H1 (cell line): ENCODE data around the gene BAK1. TPM values are rescaled to one million over a fixed set of nuclear protein-coding genes. Genes with fewer than 3 reads are reported as not detected.
"Not testable (repeated sequence)": the region's sequence is repeated elsewhere in the genome, so short reads cannot be mapped to it uniquely, and the experiment has no call there.

Experiments used
- CTCF ChIA-PET: fragments of 300-600 bp; sonication (Branson Sonifier 250); formaldehyde crosslinking; loops from one replicate; lab custom pipeline; 2021; ENCODE audit not compliant: partially characterized antibody; lab: Charles Lee
- POLR2A ChIA-PET: fragments of 300-600 bp; sonication (Branson Sonifier 250); formaldehyde crosslinking; loops from one replicate; lab custom pipeline; 2021; ENCODE audit warnings: inconsistent platforms; ENCODE audit not compliant: partially characterized antibody; lab: Charles Lee
- DNase-seq, 2 experiments: peaks; one replicate each; pipeline versions ENCODE4 v3.0.0 to v3.0.0-alpha.2; 2010 to 2022; ENCODE audit warnings: low spot score in 2 of 2, low read depth in 1 of 2, mixed read lengths in 1 of 2
- FAIRE-seq: peaks from 2 replicates; lab custom pipeline; 2011; peaks lifted over from hg19 to GRCh38; lab: Jason Lieb, UNC
- H2AFZ ChIP-seq: 2 replicates; pipeline ENCODE4 v1.8.1; 2012; ENCODE audit warnings: low read length, inconsistent platforms
- H2AK5ac ChIP-seq: 2 replicates; pipeline ENCODE4 v1.6.1; 2013; ENCODE audit warnings: low read depth, low read length
- H2BK120ac ChIP-seq: replicated peaks from 2 replicates; pipeline ENCODE3; 2013; ENCODE audit warnings: low read depth, low read length, inconsistent platforms
- H2BK12ac ChIP-seq: 2 replicates; pipeline ENCODE4 v1.6.1; 2013; ENCODE audit warnings: low read depth, low read length
- H2BK15ac ChIP-seq: 2 replicates; pipeline ENCODE4 v1.6.1; 2013; ENCODE audit warnings: low read length
- H2BK20ac ChIP-seq: 2 replicates; pipeline ENCODE4 v1.6.1; 2013; ENCODE audit warnings: low read length
- H2BK5ac ChIP-seq: 2 replicates; pipeline ENCODE4 v1.6.1; 2013; ENCODE audit warnings: low read depth, low read length
- H3K14ac ChIP-seq: 2 replicates; pipeline ENCODE4 v1.6.1; 2013; ENCODE audit warnings: inconsistent platforms; ENCODE audit not compliant: insufficient read length
- H3K18ac ChIP-seq: 2 replicates; pipeline ENCODE4 v1.6.1; 2013; ENCODE audit warnings: low read length; ENCODE audit errors: extremely low read depth
- H3K23ac ChIP-seq: 2 replicates; pipeline ENCODE4 v1.6.1; 2013; ENCODE audit warnings: inconsistent platforms; ENCODE audit not compliant: insufficient read length
- H3K23me2 ChIP-seq: 2 replicates; pipeline ENCODE4 v1.6.1; 2013; ENCODE audit warnings: low read depth, low read length
- H3K27ac ChIP-seq: 2 replicates; pipeline ENCODE4 v1.6.1; 2011; ENCODE audit warnings: low read depth, low read length, inconsistent platforms
- H3K27me3 ChIP-seq, 4 experiments: replicated peaks in 1 of 4; 1 replicate in 1 of 4; 2 replicates in 3 of 4; pipeline versions ENCODE4 v1.6.1 to v1.8.1; 2011 to 2013; ENCODE audit warnings: low read length in 3 of 4, mild to moderate bottlenecking in 3 of 4, inconsistent platforms in 2 of 4, mixed read lengths in 2 of 4, moderate library complexity in 1 of 4; ENCODE audit not compliant: control insufficient read depth in 3 of 4, insufficient read depth in 3 of 4; ENCODE audit errors: extremely low read depth in 1 of 4
- H3K36me3 ChIP-seq, 4 experiments: 2 replicates each; pipeline versions ENCODE4 v1.6.1 to v1.8.1; 2011 to 2013; ENCODE audit warnings: mild to moderate bottlenecking in 4 of 4, low read length in 3 of 4, moderate library complexity in 2 of 4, control low read depth in 1 of 4, inconsistent platforms in 1 of 4; ENCODE audit not compliant: insufficient read depth in 4 of 4, control insufficient read depth in 2 of 4
- H3K4ac ChIP-seq: replicated peaks from 2 replicates; pipeline ENCODE3; 2013; ENCODE audit warnings: low read length, low read depth, mixed read lengths, inconsistent platforms; ENCODE audit not compliant: insufficient read length
- H3K4me1 ChIP-seq, 4 experiments: replicated peaks in 1 of 4; 1 replicate in 1 of 4; 2 replicates in 3 of 4; pipeline versions ENCODE4 v1.6.1 to v1.8.1; 2011 to 2013; ENCODE audit warnings: low read length in 3 of 4, inconsistent platforms in 2 of 4, mixed read lengths in 1 of 4; ENCODE audit not compliant: insufficient read depth in 4 of 4, control insufficient read depth in 3 of 4
- H3K4me2 ChIP-seq, 2 experiments: 2 replicates each; pipeline versions ENCODE4 v1.6.1 to v1.8.1; 2011 to 2013; ENCODE audit warnings: low read depth in 2 of 2, low read length in 2 of 2, control low read depth in 1 of 2, inconsistent platforms in 1 of 2, mild to moderate bottlenecking in 1 of 2; ENCODE audit not compliant: insufficient read depth in 1 of 2
- H3K4me3 ChIP-seq, 4 experiments: fragments of 200-600, 300-600 bp in 1 of 4; sonication (generic), shearing (Covaris generic), sonication (Bioruptor Twin) in 1 of 4; 2 replicates each; pipeline versions ENCODE4 v1.5.1 to v1.8.1; 2011 to 2016; ENCODE audit warnings: low read length in 4 of 4, low read depth in 3 of 4, control low read depth in 2 of 4, inconsistent platforms in 2 of 4, mild to moderate bottlenecking in 2 of 4, mixed read lengths in 1 of 4, moderate library complexity in 1 of 4; ENCODE audit not compliant: insufficient read depth in 2 of 4; ENCODE audit errors: extremely low read depth in 1 of 4
- H3K56ac ChIP-seq: replicated peaks from 2 replicates; pipeline ENCODE3; 2013; ENCODE audit warnings: low read depth, mild to moderate bottlenecking, mixed read lengths, low read length, inconsistent platforms; ENCODE audit not compliant: insufficient read length
- H3K79me1 ChIP-seq: 2 replicates; pipeline ENCODE4 v1.6.1; 2013; ENCODE audit warnings: low read depth, low read length, control low read depth
- H3K79me2 ChIP-seq, 2 experiments: 2 replicates each; pipeline versions ENCODE4 v1.6.1 to v1.8.1; 2012 to 2013; ENCODE audit warnings: low read length in 2 of 2, mild to moderate bottlenecking in 2 of 2, inconsistent platforms in 1 of 2; ENCODE audit not compliant: insufficient read depth in 2 of 2, control insufficient read depth in 1 of 2
- H3K9ac ChIP-seq, 4 experiments: replicated peaks in 1 of 4; 1 replicate in 1 of 4; 2 replicates in 3 of 4; pipeline versions ENCODE4 v1.6.1 to v1.8.1; 2011 to 2013; ENCODE audit warnings: low read depth in 3 of 4, low read length in 3 of 4, control low read depth in 2 of 4, mild to moderate bottlenecking in 2 of 4, moderate library complexity in 2 of 4, inconsistent platforms in 1 of 4; ENCODE audit errors: extremely low read depth in 1 of 4
- H3K9me3 ChIP-seq, 2 experiments: 2 replicates each; pipeline versions ENCODE4 v1.6.1 to v1.8.1; 2012 to 2013; ENCODE audit warnings: mild to moderate bottlenecking in 2 of 2, moderate library complexity in 2 of 2, control low read depth in 1 of 2, inconsistent platforms in 1 of 2, low read depth in 1 of 2, low read length in 1 of 2, mixed read lengths in 1 of 2; ENCODE audit not compliant: insufficient read depth in 2 of 2
- H4K20me1 ChIP-seq, 2 experiments: replicated peaks in 1 of 2; 2 replicates each; pipeline versions ENCODE3 to v1.8.1; 2011 to 2013; ENCODE audit warnings: inconsistent platforms in 2 of 2, low read length in 2 of 2, mild to moderate bottlenecking in 1 of 2; ENCODE audit not compliant: insufficient read depth in 2 of 2, control insufficient read depth in 1 of 2
- H4K5ac ChIP-seq: 2 replicates; pipeline ENCODE4 v1.6.1; 2013; ENCODE audit warnings: low read length, low read depth, mixed read lengths, inconsistent platforms; ENCODE audit not compliant: insufficient read length
- H4K8ac ChIP-seq: 2 replicates; pipeline ENCODE4 v1.8.0; 2013; ENCODE audit warnings: mild to moderate bottlenecking, moderate library complexity, low read length, inconsistent platforms; ENCODE audit not compliant: insufficient read depth; ENCODE audit errors: extremely low read depth
- H4K91ac ChIP-seq: replicated peaks from 2 replicates; pipeline ENCODE3; 2013; ENCODE audit warnings: low read length, mixed read lengths, inconsistent platforms; ENCODE audit not compliant: insufficient read length
- WGBS, 2 experiments: shearing (Covaris generic) in 1 of 2; methylation state at CpG; one replicate each; pipeline versions ENCODE4 v1.1.6 to v1.1.7; 2013 to 2015; ENCODE audit warnings: low lambda C conversion rate in 2 of 2, mixed read lengths in 2 of 2, inconsistent platforms in 1 of 2, low coverage in 1 of 2, missing lambda C conversion rate in 1 of 2; ENCODE audit not compliant: insufficient replicate concordance in 2 of 2, insufficient coverage in 1 of 2, insufficient read length in 1 of 2; ENCODE audit errors: extremely low coverage in 1 of 2, missing lambda C conversion rate in 1 of 2; 5-methylcytosine and 5-hydroxymethylcytosine counted together
- polyA plus RNA-seq, 7 experiments: library from polyadenylated mRNA; depleted of rRNA in 3 of 7; stranded (reverse) in 5 of 7; unstranded in 2 of 7; fragments of >200 nt in 5 of 7; fragments of 200-250 nt in 2 of 7; gene quantifications; 1 replicate in 5 of 7; 2 replicates in 1 of 7; 4 replicates in 1 of 7; pipeline versions ENCODE4 v1.2.1 to v1.2.3, GENCODE V29; 2011 to 2013; ENCODE audit warnings: missing spikeins in 2 of 7, mixed read lengths in 2 of 7
- total RNA-seq: library from RNA; stranded (reverse); fragmentation: NEBNext Ultra II Directional; extraction: Animal tissue kit (Norgen Biotek cat#: 25700); gene quantifications from 2 replicates; pipeline ENCODE4 v1.2.1, GENCODE V29; 2021

The BAK1 gene
- total and polyA plus RNA-seq, 2 of the 8 experiments (the other 6 are each of a cell fraction or from before 2014, with no cell fraction given) = 43.3 to 43.4 TPM

- H3K23me2 ChIP-seq, H2BK5ac ChIP-seq, H2AFZ ChIP-seq, FAIRE-seq, H3K9ac ChIP-seq, H3K23ac ChIP-seq, H3K9me3 ChIP-seq, H3K79me2 ChIP-seq, H3K4me2 ChIP-seq, POLR2A ChIA-PET, H4K5ac ChIP-seq, H3K4me3 ChIP-seq, H3K14ac ChIP-seq, H3K79me1 ChIP-seq, H2BK15ac ChIP-seq, H2AK5ac ChIP-seq, H3K27ac ChIP-seq, H2BK120ac ChIP-seq, H3K36me3 ChIP-seq, H3K56ac ChIP-seq, DNase-seq, H4K8ac ChIP-seq, H3K4me1 ChIP-seq, H3K4ac ChIP-seq, H2BK20ac ChIP-seq, H3K18ac ChIP-seq, H3K27me3 ChIP-seq, H4K20me1 ChIP-seq, H2BK12ac ChIP-seq, H4K91ac ChIP-seq: not testable (repeated sequence)
- 90% methylated on average over 9 of the region's 25 CpGs; no CpG with 5 or more reads in 1 of the 2 experiments for WGBS, 2 experiments
- CTCF ChIA-PET = interaction anchor here (1.0 to 1.3 kb wide), 3 partner anchors 13 to 42 kb away, joined by 3 to 6 read pairs (median 4); no protein-coding TSS in a partner anchor
These were observed 47.6 kb downstream of the BAK1 start for GRCh38 chr6:33532431-33532830.

DNA sequence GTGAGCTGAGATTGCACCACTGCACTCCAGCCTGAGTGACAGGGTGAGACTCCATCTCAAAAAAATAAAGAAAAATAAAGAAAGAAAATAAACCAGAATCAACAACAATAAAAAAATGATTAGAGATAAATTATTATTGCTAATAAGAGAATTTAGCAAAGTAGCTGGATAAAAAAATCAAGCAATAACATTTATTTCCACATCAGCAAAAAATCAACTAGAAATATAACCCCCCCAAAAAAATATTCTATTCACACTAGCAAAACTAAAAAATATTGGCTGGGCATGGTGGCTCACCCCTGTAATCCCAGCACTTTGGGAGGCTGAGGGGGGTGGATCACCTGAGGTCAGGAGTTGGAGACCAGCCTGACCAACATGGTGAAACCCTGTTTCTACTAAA, 49.5 kb downstream of the BAK1 start:
- H2BK15ac ChIP-seq, H3K18ac ChIP-seq, H3K4me2 ChIP-seq, H4K20me1 ChIP-seq, H2BK20ac ChIP-seq, H3K4me3 ChIP-seq, H4K8ac ChIP-seq, H3K14ac ChIP-seq, H3K9ac ChIP-seq, H2AK5ac ChIP-seq, H3K27ac ChIP-seq, H2BK12ac ChIP-seq, H3K4me1 ChIP-seq, H2AFZ ChIP-seq, H4K91ac ChIP-seq, DNase-seq, H3K23ac ChIP-seq, H3K4ac ChIP-seq, H3K36me3 ChIP-seq, CTCF ChIA-PET, H4K5ac ChIP-seq, H3K27me3 ChIP-seq, FAIRE-seq, H3K79me1 ChIP-seq, H3K79me2 ChIP-seq, H2BK120ac ChIP-seq, H3K56ac ChIP-seq, H3K9me3 ChIP-seq, H2BK5ac ChIP-seq, H3K23me2 ChIP-seq: not testable (repeated sequence)
- POLR2A ChIA-PET = interaction anchor here (0.9 kb wide), 1 partner anchor 1134 kb away, joined by 3 read pairs; no protein-coding TSS in a partner anchor
